Stimulated activated CD8-positive, alpha-beta memory T cell treated with anti-CD3 and anti-CD28 coated beads, Interleukin-7, amount 100 ng/mL, for 48 hours (primary cell): ENCODE results near the gene SRMS.

Experiments used
- DNase-seq, 2 donors: peaks; one replicate each; pipeline ENCODE4 v3.0.0-alpha.2; 2020; ENCODE audit warnings: low read depth in 1 of 2; ENCODE audit errors: extremely low read depth in 1 of 2

The SRMS gene

GRCh38 chr20:63503524-63503923, 44.0 kb downstream of the SRMS start:
- no peak for DNase-seq

DNA sequence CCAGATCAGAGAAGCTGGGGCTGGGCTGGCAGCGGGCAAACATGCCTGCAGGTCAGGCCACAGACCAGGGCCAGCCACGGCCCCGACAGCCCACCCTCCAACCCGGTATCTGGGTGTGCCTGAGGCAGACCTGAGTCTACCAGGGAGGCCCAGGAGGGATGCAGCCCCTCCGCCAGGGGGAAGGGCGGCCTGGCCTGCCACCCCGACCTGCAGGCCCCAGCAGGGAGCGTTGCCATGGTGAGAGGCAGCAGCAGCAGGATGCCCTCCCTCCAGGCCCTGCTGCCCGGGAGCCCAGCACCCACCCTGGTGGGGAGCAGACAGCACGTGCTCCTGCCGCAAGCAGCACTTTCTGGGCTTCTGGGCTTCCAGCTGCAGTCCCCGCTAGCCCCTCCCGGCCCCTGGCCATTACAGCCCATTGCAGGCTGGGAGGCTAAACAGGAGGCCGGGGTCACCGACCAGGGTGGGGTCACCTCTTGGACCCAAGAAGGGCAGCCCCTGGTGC, 44.8 kb downstream of the SRMS start:
- no peak for DNase-seq

DNA sequence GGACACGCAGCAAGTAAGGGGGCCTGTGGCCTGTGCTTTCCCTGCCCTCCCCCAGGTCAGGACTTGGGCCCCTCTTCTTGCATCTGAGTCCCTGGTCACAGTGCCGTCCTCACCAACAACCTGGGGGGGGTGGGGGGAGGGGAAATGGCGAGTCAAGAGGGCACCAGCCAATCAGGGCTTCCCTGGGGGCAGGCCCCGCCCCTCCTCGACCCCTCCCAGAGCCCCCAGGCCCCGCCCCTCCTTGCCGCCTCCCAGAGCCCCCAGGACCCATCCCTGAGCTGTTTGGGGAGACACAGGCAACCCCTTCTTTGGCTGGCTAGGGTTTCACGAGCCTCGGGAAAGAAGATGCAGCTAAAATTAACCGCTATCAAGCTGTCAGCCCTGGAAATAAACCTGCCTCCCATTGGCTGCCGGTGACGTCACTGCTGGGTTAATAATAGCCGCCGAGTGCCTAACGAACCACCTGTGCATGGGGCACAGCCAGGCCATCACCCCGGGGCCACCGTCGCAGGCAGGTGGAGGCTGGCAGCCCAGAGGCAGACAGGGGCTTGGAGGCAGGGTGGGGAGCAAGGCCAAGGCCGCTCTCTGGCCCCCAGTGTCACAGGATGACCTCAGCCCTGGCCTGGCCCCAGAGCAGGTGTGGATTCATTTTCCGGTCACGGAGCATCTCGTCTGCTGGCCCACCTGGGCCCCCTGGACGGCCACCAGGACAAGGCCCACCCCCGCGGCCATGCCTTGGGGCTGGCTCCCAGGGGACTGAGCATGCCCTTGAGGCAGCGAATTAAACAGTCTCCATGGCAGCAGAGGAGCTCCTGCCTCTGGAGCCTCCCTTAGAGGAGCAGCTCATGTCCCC, 45.5 kb downstream of the SRMS start:
- DNase-seq, result no peak

- DNase-seq, result no peak
Observed at GRCh38 chr20:63500902-63501817, 46.4 kb downstream of the SRMS start.

DNA sequence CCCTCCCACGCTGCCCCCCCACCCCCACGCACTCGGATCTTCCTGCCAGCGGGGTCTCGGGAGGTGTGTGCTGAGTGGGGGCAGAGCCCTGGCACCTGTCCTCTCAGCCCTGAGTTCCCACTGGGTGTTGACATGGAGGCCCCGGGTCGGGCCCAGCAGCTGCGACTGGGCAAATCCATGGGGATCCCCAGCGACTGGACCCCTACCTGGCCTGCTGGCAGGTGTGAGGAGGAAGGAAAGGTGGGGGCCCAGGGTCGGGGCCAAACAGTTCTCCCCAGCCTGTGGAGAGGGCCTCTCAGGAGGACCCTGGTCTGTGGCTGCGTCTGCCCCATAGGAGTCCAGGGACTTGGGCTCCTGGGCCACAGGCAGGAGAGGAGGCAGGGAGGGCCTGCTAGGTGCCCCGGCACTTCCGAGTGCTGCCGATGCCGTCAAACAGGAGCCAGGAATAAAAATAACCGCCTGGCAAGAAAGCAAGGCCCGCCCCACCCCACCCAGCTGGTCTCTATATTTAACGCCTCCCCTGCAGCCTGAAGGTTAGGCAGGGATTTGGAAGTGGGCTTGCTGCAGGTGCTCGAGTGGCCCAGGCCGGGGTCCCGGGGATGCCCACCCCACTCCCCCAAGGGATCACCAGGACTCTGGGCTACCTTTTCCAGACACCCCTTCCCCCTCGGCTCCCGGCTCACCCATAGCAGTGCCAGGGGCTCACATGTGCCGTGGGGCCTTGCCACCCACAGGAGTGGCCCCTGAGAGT, 47.2 kb downstream of the SRMS start:
- no peak for DNase-seq

GRCh38 chr20:63499338-63499969, 48.1 kb downstream of the SRMS start:
- no peak for DNase-seq

DNA sequence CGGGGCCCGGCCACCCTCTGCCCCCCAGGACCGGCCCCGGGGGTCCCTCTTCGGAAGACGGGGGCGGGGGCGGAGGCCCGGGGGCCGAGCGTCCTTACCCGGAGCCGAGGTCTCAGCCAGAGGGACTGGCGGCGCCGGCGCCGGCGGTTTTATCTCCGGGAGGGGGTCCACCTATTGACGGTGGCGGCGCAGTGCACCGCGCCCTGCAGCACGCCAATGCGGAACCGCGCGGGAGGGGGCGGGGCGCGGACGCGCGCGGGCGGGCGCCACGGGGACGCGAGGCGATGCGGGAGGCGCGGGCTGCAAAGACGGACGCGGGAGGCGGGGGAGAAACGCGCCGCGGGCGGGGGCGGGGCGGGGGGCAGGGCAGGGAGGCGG, 48.6 kb downstream of the SRMS start, which contains the start of gene EEF1A2:
EEF1A2 (minus strand) TSS at position 124 of the 378 bp plus-strand sequence. CDS start 1,320 bp downstream, outside the sequence.
- no peak for DNase-seq

- no peak for DNase-seq
Observed at GRCh38 chr20:63497946-63498935, 49.3 kb downstream of the SRMS start.

- DNase-seq, result no peak
Observed at GRCh38 chr20:63497138-63497945, 50.2 kb downstream of the SRMS start.

- no peak for DNase-seq
Observed at GRCh38 chr20:63496596-63497120, 50.9 kb downstream of the SRMS start.

GRCh38 chr20:63495741-63496595, 51.6 kb downstream of the SRMS start:
- peak; percentile 45 to 47 for DNase-seq

DNA sequence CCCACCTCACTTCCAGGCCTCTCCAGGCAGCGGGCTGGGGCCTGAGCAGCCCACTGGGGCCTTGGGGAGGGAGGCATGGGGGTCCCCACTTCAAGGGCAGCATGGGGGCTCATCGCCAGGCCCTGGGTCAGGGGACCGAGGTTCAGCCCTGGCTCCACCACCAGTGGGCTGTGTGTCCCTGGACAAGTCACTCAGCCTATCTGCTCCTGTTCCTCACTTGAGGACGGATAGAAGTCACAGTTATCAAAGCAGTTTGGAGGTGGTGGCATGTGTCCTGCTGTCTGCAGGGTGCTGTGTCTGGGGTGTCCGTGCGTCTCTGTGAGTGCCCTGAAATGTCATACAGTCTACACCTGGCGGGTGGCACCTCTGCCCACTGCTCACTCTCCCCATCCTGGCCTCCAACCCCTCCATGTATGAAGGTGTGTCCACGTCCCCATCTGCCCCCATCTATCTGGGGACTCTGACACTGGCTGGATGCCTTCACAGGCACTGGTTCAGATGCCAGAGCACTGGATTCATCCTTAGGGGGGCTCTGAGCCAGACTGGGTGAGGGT, 52.3 kb downstream of the SRMS start:
- no peak for DNase-seq

GRCh38 chr20:63494420-63495166, 53.0 kb downstream of the SRMS start:
- DNase-seq, result no peak

DNA sequence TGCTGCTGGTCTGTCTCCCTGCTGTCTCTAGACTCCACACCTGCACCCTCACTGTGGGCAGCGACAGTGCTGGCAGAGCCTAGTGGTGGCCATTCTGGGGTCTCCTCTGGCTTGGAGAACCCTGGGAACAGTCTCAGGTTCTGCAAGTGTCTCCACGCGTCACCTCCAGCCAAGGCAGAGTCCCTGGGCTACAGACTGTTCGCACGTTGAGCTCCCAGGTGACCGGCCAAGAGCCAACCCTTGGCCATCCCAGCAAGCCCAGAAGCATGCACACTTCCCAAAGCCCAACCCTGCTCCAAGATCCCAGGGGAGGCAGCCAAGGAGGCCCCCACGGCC, 53.5 kb downstream of the SRMS start:
- DNase-seq, result no peak

DNA sequence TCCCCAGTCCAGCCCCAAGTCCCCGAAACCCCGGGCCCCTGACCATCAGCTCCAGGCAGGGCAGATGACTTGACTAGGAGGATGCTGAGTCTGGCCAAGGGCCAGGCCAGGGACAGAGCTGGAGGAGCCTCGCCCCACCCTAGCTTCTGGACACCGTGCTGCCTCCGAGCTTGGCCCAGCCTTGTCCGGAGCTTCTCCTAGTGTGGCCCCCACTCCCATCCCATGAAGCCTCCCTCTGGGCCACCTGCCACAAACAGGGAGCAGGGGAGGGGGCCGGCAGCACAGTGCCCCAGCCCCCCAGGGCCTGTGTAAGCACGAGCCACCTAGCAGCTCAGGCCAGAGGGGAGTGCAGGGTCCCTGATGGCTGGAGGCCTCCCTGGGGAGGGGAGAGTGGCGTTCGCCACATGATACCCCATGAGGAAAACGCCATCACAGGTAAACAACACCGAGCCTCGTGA, 54.0 kb downstream of the SRMS start:
- no peak for DNase-seq

GRCh38 chr20:63492982-63493381, 54.6 kb downstream of the SRMS start:
- no peak for DNase-seq
